Medulla oblongata (tissue), 1 donor: ENCODE results near the gene SNRPA.
A peak's percentile ranks its signal among the peaks of the same experiment; 100 is the strongest.
"Not testable (repeated sequence)": the region's sequence is repeated elsewhere in the genome, so short reads cannot be mapped to it uniquely, and the experiment has no call there.

Experiments used
- DNase-seq: peaks from one replicate; pipeline ENCODE4 v3.0.0-alpha.2; 2015; ENCODE audit errors: extremely low spot score

Gene SNRPA

DNA sequence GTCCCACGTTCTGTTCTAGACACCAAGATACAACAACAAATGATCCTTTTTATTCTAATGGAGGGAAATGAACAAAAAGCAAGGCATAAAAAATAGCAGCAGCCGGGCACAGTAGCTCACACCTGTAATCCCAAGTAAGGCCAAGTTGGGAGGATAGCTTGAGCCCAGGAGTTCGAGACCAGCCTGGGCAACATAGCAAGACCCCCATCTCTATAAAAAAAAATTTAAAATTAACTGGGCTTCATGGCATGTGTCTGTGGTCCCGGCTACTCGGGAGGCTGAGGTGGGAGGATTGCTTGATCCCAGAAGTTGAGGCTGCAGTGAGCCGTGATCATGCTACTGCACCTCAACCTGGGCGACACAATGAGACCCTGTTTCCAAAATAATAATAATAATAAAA is 25.4 kb downstream of the SNRPA start:
- no peak for DNase-seq

DNA sequence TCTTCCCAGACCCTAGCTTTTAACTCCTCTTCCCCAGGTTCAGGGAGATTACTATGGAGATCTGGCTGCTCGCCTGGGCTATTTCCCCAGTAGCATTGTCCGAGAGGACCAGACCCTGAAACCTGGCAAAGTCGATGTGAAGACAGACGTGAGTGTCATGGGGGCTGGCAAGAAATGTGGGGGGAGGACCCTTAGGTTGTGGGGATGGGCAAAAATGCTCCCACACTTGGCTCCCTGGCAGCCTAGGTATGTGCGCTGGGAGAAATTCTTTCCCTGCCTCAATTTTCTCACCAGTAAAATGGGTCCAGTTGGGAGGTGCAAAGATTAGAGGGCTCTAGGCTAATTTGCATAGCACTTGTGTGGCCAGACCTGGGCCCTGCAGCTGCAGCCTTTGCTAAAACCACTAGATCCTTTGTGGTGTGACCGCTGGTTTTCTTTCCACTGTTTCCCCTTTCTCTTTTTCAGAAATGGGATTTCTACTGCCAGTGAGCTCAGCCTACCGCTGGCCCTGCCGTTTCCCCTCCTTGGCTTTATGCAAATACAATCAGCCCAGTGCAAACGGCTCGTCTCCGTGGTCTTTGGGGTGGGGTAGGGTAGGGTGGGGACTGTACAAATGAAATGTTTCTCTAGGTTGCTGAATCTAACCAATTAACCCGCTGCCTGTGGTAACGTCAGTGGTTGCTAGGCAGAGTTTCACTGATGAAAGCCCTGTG is 26.1 kb downstream of the SNRPA start:
- peak; percentile 99 for DNase-seq

DNA sequence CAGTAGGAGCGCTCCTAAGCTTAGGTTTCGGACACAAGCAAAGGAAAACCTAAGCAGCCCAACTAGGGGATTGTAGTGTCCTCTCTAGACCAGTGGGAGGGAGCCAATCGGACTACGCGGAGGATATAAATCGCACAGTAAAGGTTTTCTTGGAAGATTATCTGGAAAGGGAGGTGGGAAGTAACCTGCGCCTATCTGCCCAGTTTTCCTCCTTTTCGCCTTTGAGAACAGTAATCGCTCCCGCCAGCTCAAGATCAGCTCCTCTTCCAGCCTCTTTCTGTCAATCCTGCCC is 26.6 kb downstream of the SNRPA start:
- no peak for DNase-seq

DNA sequence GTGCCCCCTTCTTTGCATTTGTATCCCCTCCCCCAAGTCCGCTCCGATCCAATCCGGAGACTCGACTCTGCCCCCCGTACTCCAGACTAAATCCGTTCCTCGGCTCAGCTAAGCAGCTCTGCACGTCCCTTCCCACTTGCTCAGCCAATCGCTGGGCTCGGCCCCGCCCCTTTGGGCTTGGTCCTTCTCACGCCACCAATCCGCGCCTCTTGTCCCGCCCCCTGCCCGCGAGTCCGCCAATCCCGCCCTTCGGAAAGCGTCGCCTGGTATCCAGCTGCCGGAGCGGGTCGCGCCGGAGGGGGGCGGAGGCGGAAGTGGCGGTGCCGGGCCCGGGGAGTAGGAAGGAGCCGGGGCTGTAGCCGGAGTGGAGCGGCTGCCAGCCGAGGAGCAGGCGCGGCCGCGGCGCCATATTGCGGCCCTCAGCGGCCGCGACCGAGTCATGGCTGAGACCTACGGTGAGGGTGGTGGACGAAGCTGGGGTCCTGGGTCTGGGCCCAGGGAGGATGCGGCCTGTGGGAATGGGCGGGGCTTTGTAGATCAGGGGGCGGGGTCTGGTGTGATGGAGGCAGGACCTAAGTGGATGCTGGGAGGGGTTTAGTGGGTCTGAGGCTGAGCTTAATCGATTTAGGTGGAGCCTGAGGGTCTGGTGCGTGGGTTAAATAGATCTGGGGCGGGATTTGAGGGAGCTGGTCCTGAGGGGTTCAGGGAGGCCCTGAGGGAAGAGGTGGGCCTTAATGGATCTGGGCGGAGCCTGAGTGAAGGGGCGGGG is 27.1 kb downstream of the SNRPA start, which contains the start of gene RAB4B:
Gene RAB4B (plus strand): TSS at position 311 of the 769 bp plus-strand sequence. CDS start 129 bp downstream, at position 440.
- peak; percentile 100 for DNase-seq

DNA sequence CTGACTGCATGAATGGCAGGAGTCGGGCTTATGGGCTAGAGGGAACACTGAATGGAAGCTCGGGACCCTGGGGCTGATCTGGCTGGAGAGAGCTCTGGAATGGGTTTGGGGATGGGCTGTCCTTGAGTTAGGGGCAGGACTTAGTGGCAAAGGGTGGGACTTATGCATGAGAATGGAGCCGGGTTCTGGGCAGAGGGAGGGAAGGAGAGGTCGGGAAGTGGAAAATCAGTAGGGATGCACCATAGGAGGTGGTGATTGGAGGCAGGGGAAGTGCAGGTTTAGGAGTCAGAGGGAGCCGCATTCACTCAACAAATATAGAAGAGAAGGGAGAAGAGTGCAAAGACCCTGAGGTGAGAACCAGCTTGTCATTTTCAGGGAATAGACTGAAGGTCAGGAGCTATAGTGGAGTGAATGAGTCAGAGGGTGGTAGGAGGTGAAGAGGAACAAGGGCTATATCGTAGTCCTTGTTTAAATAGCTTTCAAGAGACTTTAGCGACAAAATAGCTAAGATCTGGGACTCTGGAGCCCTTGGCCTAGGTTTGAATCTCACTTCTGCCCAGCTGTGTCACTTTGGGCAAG is 27.8 kb downstream of the SNRPA start:
- DNase-seq = no peak

DNA sequence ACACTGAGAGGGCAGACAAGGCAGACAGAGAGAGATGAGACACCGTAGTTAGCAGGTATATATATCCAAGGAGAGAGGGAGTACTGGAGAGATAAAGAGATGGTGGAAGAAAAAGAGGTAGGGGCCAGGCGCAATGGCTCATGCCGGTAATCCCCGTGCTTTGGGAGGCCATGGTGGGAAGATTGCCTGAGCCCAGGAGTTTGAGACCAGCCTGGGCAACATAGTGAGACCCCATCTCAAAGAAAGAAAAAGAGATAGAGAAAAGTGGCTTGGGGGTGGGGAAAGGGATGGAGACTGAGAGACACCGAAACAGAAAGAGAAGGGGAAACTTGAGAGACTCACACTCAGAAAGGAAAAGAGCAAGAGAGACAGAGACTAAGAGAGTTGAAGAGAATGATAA is 29.6 kb downstream of the SNRPA start:
- DNase-seq = no peak

DNA sequence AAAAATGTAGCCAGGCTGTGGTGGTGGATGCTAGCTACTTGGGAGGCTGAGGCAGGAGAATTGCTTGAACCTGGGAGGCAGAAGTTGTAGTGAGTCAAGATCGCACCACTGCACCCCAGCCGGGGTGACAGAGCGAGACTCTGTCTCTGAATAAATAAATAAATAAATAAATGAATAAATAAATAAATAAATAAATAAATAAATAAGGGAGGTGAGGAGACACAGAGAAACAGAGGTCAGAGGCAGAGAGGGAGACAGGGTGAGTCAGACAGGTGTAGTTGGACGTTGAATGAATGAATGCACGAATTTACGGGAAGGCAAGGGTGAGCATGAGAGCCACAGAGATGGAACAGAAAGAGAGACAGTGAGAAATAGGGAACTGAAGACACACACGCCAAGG is 30.1 kb downstream of the SNRPA start:
- no peak for DNase-seq

DNA sequence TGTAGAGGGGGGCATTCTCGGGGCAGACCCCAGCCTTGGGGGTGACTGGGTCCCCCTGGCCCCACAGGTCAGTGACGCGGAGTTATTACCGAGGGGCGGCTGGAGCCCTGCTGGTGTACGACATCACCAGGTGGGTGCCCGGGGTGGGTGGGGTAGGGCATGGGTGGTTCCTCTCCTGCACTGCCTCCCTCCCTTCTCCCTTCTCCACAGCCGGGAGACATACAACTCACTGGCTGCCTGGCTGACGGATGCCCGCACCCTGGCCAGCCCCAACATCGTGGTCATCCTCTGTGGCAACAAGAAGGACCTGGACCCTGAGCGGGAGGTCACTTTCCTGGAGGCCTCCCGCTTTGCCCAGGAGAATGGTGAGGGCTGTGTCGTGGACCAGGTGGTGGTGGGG is 32.7 kb downstream of the SNRPA start:
- DNase-seq = no peak

DNA sequence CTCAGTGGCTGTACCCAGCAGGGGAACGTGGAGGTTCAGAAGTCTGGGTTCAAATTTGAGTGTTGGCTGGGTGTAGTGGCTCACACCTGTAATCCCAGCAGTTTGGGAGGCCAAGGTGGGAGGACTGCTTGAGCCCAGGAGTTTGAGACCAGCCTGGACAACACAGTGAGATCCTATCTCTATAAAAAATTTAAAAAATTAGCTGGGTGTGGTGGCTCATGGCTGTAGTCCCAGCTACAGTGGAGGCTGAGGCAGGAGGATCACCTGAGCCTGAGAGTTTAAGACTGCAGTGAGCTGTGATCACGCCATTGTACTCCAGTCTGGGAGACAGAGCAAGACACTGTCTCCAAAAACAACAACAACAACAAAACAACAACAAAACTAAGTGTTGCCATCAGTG is 33.1 kb downstream of the SNRPA start:
- not testable (repeated sequence) for DNase-seq

DNA sequence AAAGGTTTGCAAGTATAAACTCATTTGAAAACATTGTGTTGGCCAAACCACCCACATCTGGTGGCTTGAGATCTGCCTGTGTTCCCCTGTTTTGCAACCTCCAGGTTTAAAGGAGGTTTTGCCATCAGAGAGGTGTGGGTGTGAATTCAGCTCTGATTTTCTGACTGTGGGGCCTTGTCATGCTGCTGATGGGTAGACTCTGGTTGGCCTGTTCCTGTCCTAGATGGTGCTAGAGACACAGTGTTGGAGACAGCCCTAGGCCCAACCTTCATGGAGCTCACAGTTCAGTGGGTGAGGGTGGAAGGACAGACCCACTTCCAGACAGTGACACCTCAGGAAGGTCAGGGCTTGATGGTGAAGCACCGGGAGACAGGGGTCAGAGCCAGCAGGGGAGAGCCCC is 34.5 kb downstream of the SNRPA start:
- DNase-seq = no peak

DNA sequence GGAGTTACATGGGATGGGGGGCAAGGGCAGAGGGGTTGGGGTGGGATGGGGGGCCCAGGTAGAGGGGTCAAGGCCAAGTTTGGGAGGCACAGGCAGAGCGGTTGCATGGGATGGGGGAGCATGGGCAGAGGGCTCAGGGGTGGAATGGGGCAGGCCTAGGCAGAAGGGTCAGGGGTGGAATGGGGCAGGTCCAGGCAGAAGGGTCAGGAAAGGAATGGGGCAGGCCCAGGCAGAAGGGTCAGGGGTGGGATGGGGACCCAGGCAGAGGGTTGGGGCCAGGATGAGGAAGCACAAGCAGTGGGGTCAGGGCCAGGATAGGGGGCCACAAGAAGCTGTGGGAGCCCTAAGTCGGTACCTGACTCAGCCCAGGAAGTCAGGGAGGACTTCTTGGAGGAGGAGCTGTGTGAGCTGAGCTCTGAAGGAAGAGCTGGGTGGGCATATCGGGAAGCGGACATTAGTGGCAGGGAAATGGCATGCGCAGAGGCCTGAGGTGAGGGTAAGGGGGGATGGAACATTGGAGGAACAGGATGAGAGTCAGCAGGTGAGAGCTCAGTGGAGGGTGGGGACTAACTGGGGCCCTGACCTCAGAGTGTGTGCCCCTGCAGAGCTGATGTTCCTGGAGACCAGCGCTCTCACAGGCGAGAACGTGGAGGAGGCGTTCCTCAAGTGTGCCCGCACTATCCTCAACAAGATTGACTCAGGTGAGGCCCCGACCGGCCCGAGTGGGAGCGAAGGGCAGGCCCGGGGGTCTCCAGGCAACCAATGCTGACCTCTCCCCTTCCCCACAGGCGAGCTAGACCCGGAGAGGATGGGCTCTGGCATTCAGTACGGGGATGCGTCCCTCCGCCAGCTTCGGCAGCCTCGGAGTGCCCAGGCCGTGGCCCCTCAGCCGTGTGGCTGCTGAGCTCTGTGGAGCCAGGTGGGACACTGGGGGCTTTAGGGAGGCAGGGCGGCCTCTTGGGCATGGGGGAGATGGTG is 35.3 kb downstream of the SNRPA start:
- DNase-seq = no peak

DNA sequence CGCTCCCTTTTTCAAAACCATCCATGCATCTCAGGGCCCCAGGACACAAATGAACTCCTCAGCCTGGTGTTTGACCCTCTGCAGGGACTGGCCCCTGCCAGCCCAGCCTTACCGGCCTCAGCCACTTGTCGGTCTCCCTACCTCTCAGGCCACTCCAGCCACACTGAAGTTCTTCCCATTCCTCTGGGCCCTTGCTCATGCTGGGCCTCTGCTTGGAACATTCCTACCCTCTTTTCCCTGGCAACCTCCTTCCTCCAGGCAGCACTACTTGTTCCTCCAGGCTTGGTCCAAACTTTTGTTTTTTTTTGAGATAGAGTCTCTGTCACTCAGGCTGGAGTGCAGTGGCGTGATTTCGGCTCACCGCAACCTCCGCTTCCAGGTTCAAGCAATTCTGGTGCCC is 40.3 kb downstream of the SNRPA start:
- no peak for DNase-seq

DNA sequence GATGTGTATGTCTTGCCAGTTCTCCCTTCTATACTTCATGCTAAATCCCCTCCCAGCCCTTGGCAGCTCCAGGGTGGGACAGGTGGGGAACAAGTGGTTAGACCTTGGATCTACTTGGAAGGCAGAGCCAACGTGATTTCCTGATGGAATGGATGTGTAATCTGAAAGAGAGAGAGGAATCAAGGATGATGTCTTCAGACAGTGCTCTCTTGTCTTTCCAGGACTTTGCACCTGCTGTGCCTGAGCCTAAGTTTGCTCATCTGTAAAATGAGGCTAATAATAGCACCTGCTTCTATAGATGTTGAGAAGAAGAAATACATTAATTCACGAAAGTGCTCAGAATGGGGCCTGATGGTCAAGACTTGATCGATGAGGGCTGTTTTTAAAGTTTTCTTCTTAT is 41.0 kb downstream of the SNRPA start:
- no peak for DNase-seq

DNA sequence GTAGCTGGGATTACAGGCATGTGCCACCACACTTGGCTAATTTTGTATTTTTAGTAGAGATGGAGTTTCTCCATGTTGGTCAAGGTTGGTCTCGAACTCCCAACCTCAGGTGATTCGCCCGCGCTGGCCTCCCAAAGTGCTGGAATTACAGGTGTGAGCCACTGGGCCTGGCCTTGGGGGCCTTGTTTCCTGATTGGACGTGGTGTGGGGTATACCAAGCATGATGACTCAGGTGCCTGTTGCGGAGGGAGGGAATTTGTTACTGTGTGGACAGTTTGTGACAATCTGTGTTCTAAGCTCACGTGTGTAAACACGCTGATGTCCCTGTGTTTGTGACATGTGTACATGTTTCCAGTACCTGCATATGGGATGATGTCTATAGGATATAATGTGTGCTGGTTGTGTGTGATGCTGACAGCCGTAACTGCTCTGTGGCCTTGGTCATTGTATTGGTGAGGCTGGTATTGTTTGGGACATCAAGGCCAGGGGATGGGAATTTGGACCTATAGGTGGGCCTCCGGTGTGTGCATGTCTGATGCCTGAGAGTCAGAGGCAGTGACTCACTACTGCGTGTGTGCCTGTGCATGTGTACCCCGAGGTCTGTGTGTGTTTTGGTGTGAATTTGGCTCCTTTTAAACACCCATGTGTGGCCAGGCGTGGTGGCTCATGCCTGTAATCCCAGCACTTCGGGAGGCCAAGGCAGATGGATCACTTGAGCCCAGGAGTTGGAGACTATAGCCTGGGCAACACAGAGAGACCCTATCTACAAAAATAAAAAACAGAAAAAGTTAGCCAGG is 46.4 kb downstream of the SNRPA start:
- no peak for DNase-seq

DNA sequence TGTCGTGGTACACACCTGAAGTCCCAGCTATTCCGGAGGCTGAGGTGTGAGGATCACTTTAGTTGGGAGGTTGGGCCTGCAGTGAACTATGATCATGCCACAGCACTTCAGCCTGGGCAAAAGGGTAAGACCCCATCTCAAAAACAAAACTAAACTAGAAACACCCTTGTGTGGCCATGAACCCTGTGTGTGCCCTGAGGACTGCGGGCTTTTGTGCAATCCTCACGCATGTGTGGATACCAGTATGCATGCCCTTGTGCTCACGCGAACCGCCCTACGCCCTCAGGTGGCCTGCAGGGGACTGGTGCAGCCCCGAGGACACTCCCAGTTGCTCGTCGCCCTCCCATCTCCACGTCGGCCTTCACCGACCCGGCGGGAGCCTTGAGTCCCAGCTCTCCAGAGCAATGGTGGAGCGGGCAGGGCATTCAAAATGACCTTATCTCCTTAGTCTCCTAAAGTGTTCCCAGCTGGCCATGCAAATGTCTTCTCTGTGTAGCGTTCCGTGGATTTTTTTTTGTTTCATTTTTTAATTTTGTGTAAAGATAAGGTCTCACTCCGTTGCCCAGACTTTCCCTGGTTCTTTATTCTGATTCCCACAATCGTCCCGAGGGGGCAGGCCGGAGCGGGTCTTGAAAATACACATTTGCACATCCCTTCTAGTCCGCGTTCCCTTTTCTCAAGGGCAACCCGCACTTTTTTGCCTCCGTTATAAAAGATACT is 47.1 kb downstream of the SNRPA start:
- DNase-seq = peak; percentile 14

DNA sequence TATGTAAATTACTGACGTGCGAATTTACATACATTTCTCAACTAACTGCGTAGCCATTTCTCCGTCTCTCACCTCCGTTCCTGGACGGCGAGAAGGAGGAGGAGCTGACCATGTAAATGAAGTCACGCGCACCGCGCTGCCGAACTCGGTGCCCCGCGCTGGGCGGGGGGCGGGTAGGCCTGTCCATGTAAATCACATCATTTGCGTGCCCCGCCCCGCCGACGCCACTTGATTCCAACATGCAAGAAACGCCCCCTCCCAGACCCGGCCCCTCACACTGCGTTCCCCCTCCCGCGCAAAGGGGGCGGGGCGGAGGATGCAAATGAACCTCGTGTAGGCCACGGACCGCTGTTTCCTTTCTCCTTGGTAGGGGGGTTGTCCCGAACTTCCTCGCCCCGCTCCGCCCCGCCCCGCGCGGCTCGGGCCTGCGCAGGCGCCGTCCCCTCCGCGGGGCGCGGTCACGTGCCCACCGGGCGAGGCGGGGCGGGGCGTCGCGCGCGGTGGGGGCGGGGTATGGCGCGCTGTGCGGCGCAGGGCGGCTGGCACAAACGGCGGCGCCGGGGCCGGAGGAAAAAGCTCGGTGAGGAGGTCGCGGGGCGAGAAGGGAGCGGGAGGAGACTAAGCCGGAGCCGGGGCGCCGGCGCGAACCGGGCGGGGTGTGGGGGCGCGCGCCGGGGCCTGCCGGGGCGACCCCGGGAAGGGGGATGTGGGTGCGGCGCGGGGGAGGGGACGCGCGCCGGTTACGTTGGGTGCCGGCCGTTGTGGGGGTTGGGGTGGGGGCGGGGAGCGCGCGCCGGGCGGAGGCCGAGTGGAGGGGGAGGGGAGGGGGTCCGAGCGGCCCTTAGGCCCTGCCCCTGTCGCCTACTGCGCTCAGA is 47.9 kb downstream of the SNRPA start, which contains the start of gene EGLN2:
Gene EGLN2 (plus strand): TSS at position 509 of the 875 bp plus-strand sequence. CDS start 1,382 bp downstream, outside the sequence.
- DNase-seq = peak; percentile 100

DNA sequence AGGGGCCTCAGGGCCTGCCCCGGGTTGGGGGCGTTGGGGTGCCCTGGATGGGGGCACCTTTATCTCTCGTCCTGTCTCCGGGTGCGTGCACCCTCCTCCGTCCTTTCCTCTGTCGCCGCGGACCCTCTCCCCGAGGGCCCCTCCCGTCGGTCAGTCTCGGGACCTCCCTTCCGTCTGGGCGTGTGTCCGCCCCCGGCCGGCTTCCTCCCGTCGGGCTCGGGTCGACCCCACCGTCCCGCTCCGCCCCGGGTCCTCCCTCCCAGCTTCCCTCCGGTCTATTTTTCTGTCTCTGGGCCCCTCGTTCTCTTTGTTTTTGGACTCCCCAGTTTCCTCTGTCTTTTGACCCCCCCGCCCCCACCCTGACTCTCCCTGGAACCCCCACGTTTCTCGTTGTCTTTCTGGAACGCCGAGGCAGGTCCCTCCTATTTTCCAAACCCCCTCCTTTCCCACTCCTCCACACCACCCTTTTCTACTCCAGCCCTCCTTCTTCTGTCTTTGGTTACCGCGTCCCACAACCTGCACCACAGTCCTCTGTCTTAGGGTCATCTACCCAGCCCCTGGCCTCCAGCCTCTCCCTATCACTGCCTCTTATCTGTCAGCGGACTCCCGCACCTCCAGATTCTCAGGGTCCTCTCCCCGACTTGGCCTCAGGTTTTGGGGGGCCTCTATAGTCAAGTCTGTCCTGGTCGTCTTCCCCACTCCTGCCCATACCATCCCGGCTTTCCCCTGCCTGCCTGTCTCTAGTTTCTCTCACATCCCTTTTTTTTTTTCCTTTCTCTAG is 48.7 kb downstream of the SNRPA start:
- no peak for DNase-seq

DNA sequence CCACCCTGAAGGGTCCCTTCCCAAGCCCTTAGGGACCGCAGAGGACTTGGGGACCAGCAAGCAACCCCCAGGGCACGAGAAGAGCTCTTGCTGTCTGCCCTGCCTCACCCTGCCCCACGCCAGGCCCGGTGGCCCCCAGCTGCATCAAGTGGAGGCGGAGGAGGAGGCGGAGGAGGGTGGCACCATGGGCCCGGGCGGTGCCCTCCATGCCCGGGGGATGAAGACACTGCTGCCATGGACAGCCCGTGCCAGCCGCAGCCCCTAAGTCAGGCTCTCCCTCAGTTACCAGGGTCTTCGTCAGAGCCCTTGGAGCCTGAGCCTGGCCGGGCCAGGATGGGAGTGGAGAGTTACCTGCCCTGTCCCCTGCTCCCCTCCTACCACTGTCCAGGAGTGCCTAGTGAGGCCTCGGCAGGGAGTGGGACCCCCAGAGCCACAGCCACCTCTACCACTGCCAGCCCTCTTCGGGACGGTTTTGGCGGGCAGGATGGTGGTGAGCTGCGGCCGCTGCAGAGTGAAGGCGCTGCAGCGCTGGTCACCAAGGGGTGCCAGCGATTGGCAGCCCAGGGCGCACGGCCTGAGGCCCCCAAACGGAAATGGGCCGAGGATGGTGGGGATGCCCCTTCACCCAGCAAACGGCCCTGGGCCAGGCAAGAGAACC is 49.5 kb downstream of the SNRPA start:
- no peak for DNase-seq
